ENCODE data around the gene PLLP.

Gene PLLP

DNA sequence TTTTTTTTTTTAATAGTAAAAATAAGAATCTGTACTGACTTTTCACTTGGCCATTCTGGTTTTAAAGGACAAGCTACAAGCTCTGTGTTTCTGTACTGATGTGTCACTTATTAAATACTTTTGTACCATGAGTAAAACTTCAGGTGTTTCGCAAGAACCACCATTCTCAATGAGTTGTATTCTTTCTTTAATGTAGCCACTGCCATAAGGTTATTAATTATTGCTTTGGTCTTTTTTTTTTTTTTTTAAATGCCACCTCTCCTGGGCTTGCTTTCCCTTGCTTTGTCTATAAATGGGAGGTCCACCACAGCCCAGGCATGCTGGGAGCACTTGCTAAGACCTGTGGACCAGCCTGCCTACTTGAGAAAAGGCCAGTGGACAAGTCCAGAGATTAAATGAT is 31.0 kb downstream of the PLLP start:
- ATAC-seq: no peak
- TF ChIP-seq BACH2 (CRISPR knock-in tag; IDR thresholded peaks at IDR 0.05; ENCODE audit: borderline replicate concordance) (no peak), ARNTL (CRISPR knock-in tag; IDR thresholded peaks at IDR 0.05; ENCODE audit: borderline replicate concordance, low read depth) (no peak), ISL1 (CRISPR knock-in tag; IDR thresholded peaks at IDR 0.05) (no peak), TOX (CRISPR knock-in tag; IDR thresholded peaks at IDR 0.05; ENCODE audit: borderline replicate concordance) (no peak), RARB (CRISPR knock-in tag; IDR thresholded peaks at IDR 0.05) (no peak), GLIS3 (CRISPR knock-in tag; IDR thresholded peaks at IDR 0.05) (no peak), TCF4 (CRISPR knock-in tag; IDR thresholded peaks at IDR 0.05; ENCODE audit: borderline replicate concordance) (no peak), ZFP30 (CRISPR knock-in tag; IDR thresholded peaks at IDR 0.05) (no peak), CSRNP3 (CRISPR knock-in tag; IDR thresholded peaks at IDR 0.05) (no peak), CREB5 (CRISPR knock-in tag; IDR thresholded peaks at IDR 0.05; ENCODE audit: low read depth) (no peak), PPARA (CRISPR knock-in tag; IDR thresholded peaks at IDR 0.05; ENCODE audit: borderline replicate concordance) (no peak), ZNF8 (CRISPR knock-in tag; IDR thresholded peaks at IDR 0.05) (no peak), ZNF70 (CRISPR knock-in tag; IDR thresholded peaks at IDR 0.05) (no peak), OSR1 (CRISPR knock-in tag; IDR thresholded peaks at IDR 0.05) (no peak), ESRRG (CRISPR knock-in tag; IDR thresholded peaks at IDR 0.05) (no peak), ZC3H10 (CRISPR knock-in tag; IDR thresholded peaks at IDR 0.05) (no peak), ZFP3 (CRISPR knock-in tag; IDR thresholded peaks at IDR 0.05) (no peak)
- TF ChIP-seq, protein P1, sequence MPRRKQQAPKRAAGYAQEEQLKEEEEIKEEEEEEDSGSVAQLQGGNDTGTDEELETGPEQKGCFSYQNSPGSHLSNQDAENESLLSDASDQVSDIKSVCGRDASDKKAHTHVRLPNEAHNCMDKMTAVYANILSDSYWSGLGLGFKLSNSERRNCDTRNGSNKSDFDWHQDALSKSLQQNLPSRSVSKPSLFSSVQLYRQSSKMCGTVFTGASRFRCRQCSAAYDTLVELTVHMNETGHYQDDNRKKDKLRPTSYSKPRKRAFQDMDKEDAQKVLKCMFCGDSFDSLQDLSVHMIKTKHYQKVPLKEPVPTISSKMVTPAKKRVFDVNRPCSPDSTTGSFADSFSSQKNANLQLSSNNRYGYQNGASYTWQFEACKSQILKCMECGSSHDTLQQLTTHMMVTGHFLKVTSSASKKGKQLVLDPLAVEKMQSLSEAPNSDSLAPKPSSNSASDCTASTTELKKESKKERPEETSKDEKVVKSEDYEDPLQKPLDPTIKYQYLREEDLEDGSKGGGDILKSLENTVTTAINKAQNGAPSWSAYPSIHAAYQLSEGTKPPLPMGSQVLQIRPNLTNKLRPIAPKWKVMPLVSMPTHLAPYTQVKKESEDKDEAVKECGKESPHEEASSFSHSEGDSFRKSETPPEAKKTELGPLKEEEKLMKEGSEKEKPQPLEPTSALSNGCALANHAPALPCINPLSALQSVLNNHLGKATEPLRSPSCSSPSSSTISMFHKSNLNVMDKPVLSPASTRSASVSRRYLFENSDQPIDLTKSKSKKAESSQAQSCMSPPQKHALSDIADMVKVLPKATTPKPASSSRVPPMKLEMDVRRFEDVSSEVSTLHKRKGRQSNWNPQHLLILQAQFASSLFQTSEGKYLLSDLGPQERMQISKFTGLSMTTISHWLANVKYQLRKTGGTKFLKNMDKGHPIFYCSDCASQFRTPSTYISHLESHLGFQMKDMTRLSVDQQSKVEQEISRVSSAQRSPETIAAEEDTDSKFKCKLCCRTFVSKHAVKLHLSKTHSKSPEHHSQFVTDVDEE (CRISPR knock-in tag; IDR thresholded peaks at IDR 0.05): no peak

DNA sequence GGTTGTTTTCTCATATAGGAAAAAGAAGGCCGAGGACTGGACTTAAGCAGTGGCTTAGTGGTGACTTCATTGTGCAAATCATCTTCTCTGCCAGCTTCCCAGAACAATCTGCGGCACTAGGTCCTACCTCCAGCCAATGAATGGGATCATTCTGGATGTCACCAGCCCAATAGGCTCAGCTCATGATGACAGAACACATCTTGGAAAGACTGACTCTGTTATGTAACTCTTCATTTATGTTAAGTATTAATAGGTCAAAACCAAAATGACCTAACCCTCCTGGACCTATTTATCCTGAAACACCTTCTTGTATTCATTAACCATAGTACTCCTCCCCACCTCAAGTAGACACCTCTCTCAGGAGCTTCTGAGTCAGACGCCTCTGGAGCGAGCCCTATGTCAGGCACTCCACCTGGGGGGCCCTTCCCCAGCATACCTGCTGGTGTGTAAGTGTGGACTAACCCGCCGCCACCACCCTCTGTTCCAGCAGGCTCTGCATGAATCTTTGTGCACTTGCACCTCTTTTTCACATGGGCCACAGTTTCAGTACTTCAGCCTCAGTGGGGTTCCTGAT is 32.2 kb downstream of the PLLP start:
- ATAC-seq: no peak
- TF ChIP-seq RARB (CRISPR knock-in tag; IDR thresholded peaks at IDR 0.05) (no peak), ZNF8 (CRISPR knock-in tag; IDR thresholded peaks at IDR 0.05) (no peak), CREB5 (CRISPR knock-in tag; IDR thresholded peaks at IDR 0.05; ENCODE audit: low read depth) (no peak), ZFP3 (CRISPR knock-in tag; IDR thresholded peaks at IDR 0.05) (no peak), ZC3H10 (CRISPR knock-in tag; IDR thresholded peaks at IDR 0.05) (no peak), PPARA (CRISPR knock-in tag; IDR thresholded peaks at IDR 0.05; ENCODE audit: borderline replicate concordance) (no peak)
- TF ChIP-seq, protein P1 (CRISPR knock-in tag; IDR thresholded peaks at IDR 0.05): no peak

DNA sequence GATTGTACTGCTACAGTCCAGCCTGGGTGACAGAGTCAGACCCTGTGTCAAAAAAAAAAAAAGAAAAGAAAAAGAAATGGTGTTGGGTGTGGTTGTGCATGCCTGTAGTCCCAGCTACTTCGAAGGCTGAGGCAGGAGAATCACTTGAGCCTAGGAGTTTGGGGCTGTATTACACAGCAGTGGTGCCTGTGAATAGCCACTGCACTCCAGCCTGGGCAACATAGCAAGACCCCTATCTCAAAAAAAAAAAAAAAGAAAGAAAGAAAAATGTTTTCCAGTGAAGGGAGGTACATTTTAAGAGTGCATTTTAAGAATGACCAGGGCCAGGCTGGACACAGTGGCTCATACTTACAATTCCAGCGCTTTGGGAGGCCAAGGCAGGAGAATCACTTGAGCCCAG is 33.1 kb downstream of the PLLP start:
- no peak for TF ChIP-seq SNAI2 (CRISPR knock-in tag; IDR thresholded peaks at IDR 0.05)
- TF ChIP-seq ZFP3 (CRISPR knock-in tag; IDR thresholded peaks at IDR 0.05): no peak
- no peak for TF ChIP-seq RARB (CRISPR knock-in tag; IDR thresholded peaks at IDR 0.05)
- no peak for TF ChIP-seq CSDC2 (CRISPR knock-in tag; IDR thresholded peaks at IDR 0.05)

More for the DNA sequence above, 33.1 kb downstream of the PLLP start:
- no peak for ATAC-seq

Data from SK-N-SH treated with all-trans-retinoic acid at 6 μM for 48 hours (cell line).